Choroid plexus epithelial cell (primary cell): Measurements from ENCODE around the gene CCDC24.

Experiments used
- DNase-seq: peaks from one replicate; pipeline ENCODE4 v3.0.0-alpha.2; 2010; ENCODE audit warnings: low read depth
- H3K4me3 ChIP-seq: 2 replicates; pipeline ENCODE4 v1.5.1; 2011; ENCODE audit warnings: low read depth, mild to moderate bottlenecking, control low read depth, low read length, moderate library complexity
- CTCF ChIP-seq: conservative IDR thresholded peaks from 2 replicates; pipeline ENCODE4 v1.5.1; 2011; ENCODE audit warnings: low read depth, mild to moderate bottlenecking, control low read depth, inconsistent platforms, low read length, moderate library complexity

Gene CCDC24

GRCh38 chr1:43991476-43992231 is at the start of gene CCDC24:
TSS of gene CCDC24 (plus strand) at chr1:43991599. CDS start at chr1:43991879, 280 bp downstream.
- peak; percentile 14 for TF ChIP-seq CTCF
- H3K4me3 ChIP-seq: peak within 1 kb of the TSS; percentile 73
- DNase-seq: peak; percentile 71

DNA sequence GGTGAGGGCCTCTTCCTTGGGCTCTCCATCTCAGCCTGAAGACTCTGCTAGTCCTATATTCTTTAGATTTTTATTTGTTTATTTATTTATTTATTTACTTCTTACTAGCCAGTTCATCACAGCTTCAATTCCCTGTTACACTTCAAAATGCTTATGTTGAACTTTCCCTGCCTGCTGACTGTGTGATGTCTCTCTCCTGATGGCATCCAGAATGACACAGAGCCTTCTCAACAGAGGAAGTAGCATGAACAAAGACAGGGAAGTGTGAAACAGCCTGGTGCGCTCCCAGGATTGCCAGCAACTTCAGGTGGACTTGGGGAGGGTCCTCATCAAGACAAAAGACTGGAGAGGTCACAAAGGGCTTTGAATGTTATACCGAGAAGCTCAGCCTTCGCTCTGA is 49.0 kb upstream of the CCDC24 start:
- no peak for DNase-seq
- TF ChIP-seq CTCF: no peak
- H3K4me3 ChIP-seq: no peak overlapping the region

GRCh38 chr1:43944860-43945259 is 46.5 kb upstream of the CCDC24 start:
- DNase-seq: no peak
- no peak for TF ChIP-seq CTCF
- no peak overlapping the region for H3K4me3 ChIP-seq

DNA sequence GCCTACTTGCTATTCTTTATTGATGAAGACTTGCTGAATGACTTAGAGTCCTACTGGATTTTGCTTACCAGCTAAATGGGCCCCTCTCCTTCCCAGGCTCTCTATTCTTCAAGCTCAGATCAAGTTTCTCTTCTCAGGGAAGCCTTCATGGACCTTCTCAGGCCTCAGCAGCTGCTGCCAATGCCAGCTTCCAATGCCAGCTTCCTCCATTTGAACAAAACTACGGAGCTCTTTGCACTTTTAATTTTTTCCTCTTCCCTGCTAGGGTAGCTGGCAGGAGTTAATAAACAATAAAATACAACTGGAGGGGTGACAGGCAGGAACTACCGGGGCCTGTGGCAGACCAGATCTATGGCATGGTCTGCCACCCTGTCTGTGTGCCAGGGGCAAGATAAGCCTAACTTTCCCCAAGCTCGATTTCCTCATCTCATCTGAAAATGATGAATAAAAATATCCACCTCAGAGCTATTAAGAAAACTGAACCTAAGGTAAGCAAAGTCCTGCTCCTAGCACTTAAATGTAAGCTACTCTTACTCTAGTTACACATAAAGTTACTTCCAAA is 45.6 kb upstream of the CCDC24 start:
- TF ChIP-seq CTCF: no peak
- H3K4me3 ChIP-seq: peak overlapping the region; percentile 96
- no peak for DNase-seq

- H3K4me3 ChIP-seq: peak within 1 kb of the TSS; percentile 96
- DNase-seq: peak; percentile 97
- TF ChIP-seq CTCF: peak; percentile 57
Observed at GRCh38 chr1:43946236-43947060, 45.0 kb upstream of the CCDC24 start, which contains the start of gene IPO13. TSS of gene IPO13 (plus strand) at chr1:43946950. CDS start at chr1:43947601, 651 bp downstream.

- TF ChIP-seq CTCF: no peak
- H3K4me3 ChIP-seq: peak overlapping the region; percentile 96
- DNase-seq: no peak
Observed at GRCh38 chr1:43947061-43947873, 44.1 kb upstream of the CCDC24 start.
